Transverse colon (tissue), 4 donors: ENCODE data around the gene NAA80. TPM values are rescaled to one million over a fixed set of nuclear protein-coding genes. Genes with fewer than 3 reads are reported as not detected.

Experiments
- DNase-seq: peaks from one replicate; pipeline ENCODE4 v3.0.0-alpha.2; 2019
- H3K27ac ChIP-seq, 4 donors: fragments of 200-600 bp; sonication (generic); 2 replicates each; pipeline ENCODE4 v1.5.1; 2016 to 2018; ENCODE audit warnings: inconsistent platforms in 4 of 4
- H3K27me3 ChIP-seq: fragments of 200-600 bp; sonication (generic); 2 replicates; pipeline ENCODE4 v1.5.1; 2017; ENCODE audit warnings: inconsistent platforms
- H3K36me3 ChIP-seq, 4 donors: fragments of 200-600 bp; sonication (generic); 2 replicates each; pipeline ENCODE4 v1.5.1; 2017 to 2019; ENCODE audit warnings: inconsistent platforms in 4 of 4
- H3K4me1 ChIP-seq, 4 donors: fragments of 200-600 bp; sonication (generic); 2 replicates each; pipeline ENCODE4 v1.5.1; 2017 to 2020; ENCODE audit warnings: inconsistent platforms in 4 of 4
- H3K4me3 ChIP-seq, 4 donors: fragments of 200-600 bp; sonication (generic); 1 replicate in 1 of 4; 2 replicates in 3 of 4; pipeline versions ENCODE4 v1.5.1 to v1.6.1; 2017 to 2019; ENCODE audit warnings: inconsistent platforms in 4 of 4
- H3K9me3 ChIP-seq, 2 donors: fragments of 200-600 bp; sonication (generic); 2 replicates each; pipeline ENCODE4 v1.5.1; 2017 to 2019; ENCODE audit warnings: inconsistent platforms in 2 of 2
- CTCF ChIP-seq, 5 experiments: fragments of 200-600 bp in 3 of 5; fragments of 450-650 bp in 2 of 5; sonication (generic) in 3 of 5; IDR thresholded peaks; 1 replicate in 2 of 5; 2 replicates in 3 of 5; pipeline ENCODE4 v1.5.1; 2016 to 2017; ENCODE audit warnings: antibody characterized with exemption in 5 of 5, inconsistent platforms in 3 of 5, mild to moderate bottlenecking in 2 of 5, moderate library complexity in 1 of 5
- EP300 ChIP-seq: sonication (generic); formaldehyde crosslinking; IDR thresholded peaks from one replicate; pipeline ENCODE4 v1.6.1; 2017; ENCODE audit warnings: antibody characterized with exemption, low read depth
- POLR2A ChIP-seq: fragments of 450-650 bp; IDR thresholded peaks from one replicate; pipeline ENCODE4 v1.6.1; 2016; ENCODE audit warnings: antibody characterized with exemption, mild to moderate bottlenecking, moderate library complexity
- POLR2AphosphoS5 ChIP-seq, 3 donors: sonication (generic); formaldehyde crosslinking; IDR thresholded peaks; one replicate each; pipeline ENCODE4 v1.6.1; 2016; ENCODE audit warnings: antibody characterized with exemption in 3 of 3
- WGBS, 2 donors: methylation state at CpG; one replicate each; pipeline ENCODE4 v1.1.5; 2018; ENCODE audit warnings: low coverage in 1 of 2; 5-methylcytosine and 5-hydroxymethylcytosine counted together
- in situ Hi-C, 4 donors: fragments of 200-750 bp; cut with MboI; loops; one replicate each; pipeline versions ENCODE4 v1.15.0 to v1.15.1; 2017; ENCODE audit warnings: low sequenced_read_pairs in 3 of 4, low pct_ligation_motif_present in 1 of 4, low pct_unique_long_range_greater_than_20kb in 1 of 4
- intact Hi-C: fragments of 100-400 bp; cut with DNase I; formaldehyde crosslinking; loops from one replicate; pipeline ENCODE4 v1.15.1; 2023; ENCODE audit warnings: low total_unique reads
- total RNA-seq, 4 donors: library from RNA; depleted of rRNA; stranded (reverse); fragments of >200 nt; gene quantifications; one replicate each; pipeline ENCODE4 v1.1.0, GENCODE V29; 2016

The NAA80 gene
- total RNA-seq, 4 donors from 2014 or later, result 5.2 to 13.0 (median 7.8) TPM

DNA sequence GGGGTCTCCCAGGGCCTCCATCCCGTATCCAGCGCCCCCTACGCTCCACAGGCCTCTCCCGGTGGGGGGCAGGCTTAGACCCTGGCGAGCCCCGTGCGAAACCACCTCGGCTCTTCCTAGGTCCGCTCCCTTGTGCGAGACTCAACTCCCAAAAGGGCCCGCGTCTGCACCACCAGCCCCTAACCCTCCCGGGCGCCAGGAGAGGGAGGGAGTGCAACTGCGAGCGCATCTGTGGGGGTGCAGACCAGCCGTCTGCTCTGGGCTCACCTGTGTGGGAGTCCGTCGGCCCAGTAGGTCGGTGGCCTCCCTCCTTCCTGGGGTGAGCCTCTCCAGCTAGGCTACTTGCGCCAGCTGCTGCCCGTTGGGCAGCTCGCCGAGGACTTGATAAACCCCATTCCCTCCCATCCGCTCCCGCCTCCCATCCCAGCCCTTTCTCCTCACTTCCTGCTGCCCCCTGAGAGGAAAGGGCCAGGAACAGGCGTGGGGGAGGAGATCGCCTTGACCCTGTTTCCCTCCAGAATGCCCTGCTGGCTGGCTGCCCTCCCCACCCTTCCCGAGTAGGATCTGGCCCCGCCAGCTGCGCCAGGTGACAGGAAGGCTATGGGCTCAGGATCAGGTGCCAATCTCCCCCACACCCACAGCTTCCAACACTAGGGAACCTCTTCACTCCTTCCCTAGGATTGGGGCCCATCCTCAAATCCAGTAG is 23.3 kb upstream of the NAA80 start, which contains the start of gene HYAL2:
Gene HYAL2 (minus strand): TSS at position 360 of the 706 bp plus-strand sequence. CDS start 2,256 bp downstream, outside the sequence.
- Histone ChIP-seq H3K27me3 (no peaks in the 10 kb centered on the region), H3K4me1 (peaks cover 27 to 67% (median 55%) of the 10 kb centered on the region in 4 donors), H3K4me3 (peak within 1 kb of the TSS; percentile 67 to 76 (median 74)), H3K9me3 (no peaks in the 10 kb centered on the region), H3K27ac (peak within 1 kb of the TSS; percentile 92 to 94 (median 92)), H3K36me3 (no peaks in the 10 kb centered on the region)
- in situ Hi-C loops, result no loop called here
- no peak for DNase-seq
- WGBS, 2 donors, result 56% methylated on average over 27 of the region's 31 CpGs; no CpG with 5 or more reads in 1 of the 2 donors
- intact Hi-C loops, result no loop called here
- TF ChIP-seq POLR2AphosphoS5 (IDR thresholded peaks at IDR 0.05) (peak in 2 of 3 donors; percentile 21 to 24), CTCF (IDR thresholded peaks at IDR 0.05) (no peak)

DNA sequence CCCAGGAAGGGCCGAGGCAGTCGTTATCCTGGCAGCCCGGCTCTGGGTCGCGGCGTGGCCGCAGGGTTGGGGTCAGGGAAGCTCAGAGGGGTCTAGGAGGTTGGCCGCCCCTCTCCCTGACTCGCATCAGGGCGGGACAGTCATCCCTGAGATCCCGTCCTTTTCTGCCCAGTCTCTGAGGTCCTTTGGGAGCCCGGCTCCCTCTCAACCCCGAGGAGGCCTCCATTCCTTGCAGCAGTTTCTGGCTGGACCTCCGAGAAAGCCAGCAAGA is 22.8 kb upstream of the NAA80 start:
- no peaks in the 10 kb centered on the region for H3K27me3 ChIP-seq
- peaks cover 28 to 67% (median 55%) of the 10 kb centered on the region in 4 donors for H3K4me1 ChIP-seq
- in situ Hi-C loops (no loop called here), intact Hi-C loops (no loop called here)
- H3K4me3 ChIP-seq, result peak overlapping the region; percentile 15 to 76 (median 70)
- H3K36me3 ChIP-seq, result no peaks in the 10 kb centered on the region
- 44% methylated on average over 12 of the region's 14 CpGs; no CpG with 5 or more reads in 1 of the 2 donors for WGBS, 2 donors
- no peaks in the 10 kb centered on the region for H3K9me3 ChIP-seq
- DNase-seq, result no peak
- H3K27ac ChIP-seq, result peak overlapping the region; percentile 92 to 94 (median 92)
- TF ChIP-seq CTCF (IDR thresholded peaks at IDR 0.05), result no peak
- no peak for TF ChIP-seq POLR2A
- TF ChIP-seq POLR2AphosphoS5 (IDR thresholded peaks at IDR 0.05), result no peak
- no peak for TF ChIP-seq EP300

GRCh38 chr3:50321336-50322114 is 22.3 kb upstream of the NAA80 start:
- peak in 2 of 3 donors; percentile 52 to 61 for TF ChIP-seq POLR2AphosphoS5 (IDR thresholded peaks at IDR 0.05)
- TF ChIP-seq CTCF (IDR thresholded peaks at IDR 0.05), result peak; percentile 44 to 70 (median 53)
- no peak for TF ChIP-seq POLR2A
- TF ChIP-seq EP300, result no peak
- 0% methylated on average over 18 of the region's 59 CpGs; no CpG with 5 or more reads in 1 of the 2 donors for WGBS, 2 donors
- Histone ChIP-seq H3K36me3 (no peaks in the 10 kb centered on the region), H3K27me3 (no peaks in the 10 kb centered on the region), H3K27ac (peak overlapping the region; percentile 92 to 94 (median 92)), H3K9me3 (no peaks in the 10 kb centered on the region), H3K4me1 (peaks cover 28 to 65% (median 55%) of the 10 kb centered on the region in 4 donors), H3K4me3 (peak overlapping the region; percentile 67 to 76 (median 74))
- in situ Hi-C loops, result no loop called here
- intact Hi-C loops, result no loop called here
- DNase-seq, result peak; percentile 91

- Histone ChIP-seq H3K9me3 (no peaks in the 10 kb centered on the region), H3K4me1 (peaks cover 34 to 69% (median 60%) of the 10 kb centered on the region in 4 donors), H3K4me3 (peak overlapping the region; percentile 67 to 76 (median 74)), H3K27me3 (no peaks in the 10 kb centered on the region), H3K27ac (peak overlapping the region; percentile 92 to 94 (median 92)), H3K36me3 (no peaks in the 10 kb centered on the region)
- 1% methylated on average over 32 of the region's 45 CpGs; no CpG with 5 or more reads in 1 of the 2 donors for WGBS, 2 donors
- intact Hi-C loops, result no loop called here
- TF ChIP-seq CTCF (IDR thresholded peaks at IDR 0.05) (no peak), POLR2AphosphoS5 (IDR thresholded peaks at IDR 0.05) (peak in 1 of 3 donors; percentile 47), POLR2A (peak; percentile 72)
- in situ Hi-C loops, result no loop called here
- DNase-seq, result peak; percentile 82
Observed at GRCh38 chr3:50320853-50321335, 21.7 kb upstream of the NAA80 start.
